Stimulated activated naive CD8-positive, alpha-beta T cell treated with anti-CD3 and anti-CD28 coated beads, Interleukin-15, Interleukin-2, amounts not matched to agents 100 ng/mL and 50 ng/mL, for 24 hours (primary cell): ENCODE data around the gene DUSP10.
A peak's percentile ranks its signal among the peaks of the same experiment; 100 is the strongest.

Source experiments
- H3K27ac Mint-ChIP-seq: one replicate; pipeline ENCODE4 v1.8.0; 2021; ENCODE audit warnings: mild to moderate bottlenecking, mixed read lengths
- H3K27me3 Mint-ChIP-seq: one replicate; pipeline ENCODE4 v1.8.0; 2021; ENCODE audit warnings: mixed read lengths
- H3K36me3 Mint-ChIP-seq: one replicate; pipeline ENCODE4 v1.8.0; 2021; ENCODE audit warnings: low read depth, mixed read lengths
- H3K4me1 Mint-ChIP-seq: one replicate; pipeline ENCODE4 v1.8.0; 2021; ENCODE audit warnings: low read depth, mixed read lengths
- H3K4me3 Mint-ChIP-seq: one replicate; pipeline ENCODE4 v1.8.0; 2021; ENCODE audit warnings: mild to moderate bottlenecking, mixed read lengths
- H3K9me3 Mint-ChIP-seq: one replicate; pipeline ENCODE4 v1.8.0; 2021; ENCODE audit warnings: mixed read lengths

Gene DUSP10

DNA sequence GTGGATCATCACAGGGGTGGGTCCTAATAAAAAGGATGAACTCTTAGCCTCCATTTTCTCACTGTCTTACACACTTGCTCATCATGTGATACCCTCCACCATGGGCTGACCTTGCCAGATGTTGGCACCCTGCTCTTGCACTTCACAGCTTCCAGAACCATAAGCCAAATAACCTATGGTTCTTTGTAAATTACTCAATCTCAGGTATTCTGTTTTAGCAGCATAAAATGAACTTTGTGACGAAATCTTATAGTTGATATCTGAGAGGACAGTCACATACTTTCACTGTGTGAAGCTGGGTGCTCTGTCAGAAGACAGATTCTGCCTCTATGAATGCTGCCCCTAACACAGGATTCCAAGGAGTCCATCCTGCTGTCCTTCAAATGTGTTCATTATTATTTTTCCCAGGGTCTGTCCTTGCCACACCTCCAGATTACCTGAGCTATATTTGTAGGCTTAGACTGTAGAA, 13.8 kb downstream of the DUSP10 start:
- peaks cover 76% of the 10 kb centered on the region for H3K4me1 Mint-ChIP-seq
- no peaks in the 10 kb centered on the region for H3K9me3 Mint-ChIP-seq
- no peaks in the 10 kb centered on the region for H3K27me3 Mint-ChIP-seq
- peak overlapping the region; percentile 51 for H3K27ac Mint-ChIP-seq
- H3K36me3 Mint-ChIP-seq = peaks cover 48% of the 10 kb centered on the region
- no peak overlapping the region for H3K4me3 Mint-ChIP-seq

GRCh38 chr1:221727146-221728036, 14.5 kb downstream of the DUSP10 start:
- Mint-ChIP-seq H3K27me3 (no peaks in the 10 kb centered on the region), H3K4me1 (peaks cover 77% of the 10 kb centered on the region), H3K27ac (peak overlapping the region; percentile 79), H3K4me3 (peak overlapping the region; percentile 70), H3K36me3 (peaks cover 52% of the 10 kb centered on the region), H3K9me3 (no peaks in the 10 kb centered on the region)

- peak overlapping the region; percentile 70 for H3K4me3 Mint-ChIP-seq
- H3K27me3 Mint-ChIP-seq = no peaks in the 10 kb centered on the region
- peaks cover 59% of the 10 kb centered on the region for H3K36me3 Mint-ChIP-seq
- H3K9me3 Mint-ChIP-seq = no peaks in the 10 kb centered on the region
- peaks cover 88% of the 10 kb centered on the region for H3K4me1 Mint-ChIP-seq
- H3K27ac Mint-ChIP-seq = peak overlapping the region; percentile 93
Observed at GRCh38 chr1:221725735-221726672, 15.9 kb downstream of the DUSP10 start.

DNA sequence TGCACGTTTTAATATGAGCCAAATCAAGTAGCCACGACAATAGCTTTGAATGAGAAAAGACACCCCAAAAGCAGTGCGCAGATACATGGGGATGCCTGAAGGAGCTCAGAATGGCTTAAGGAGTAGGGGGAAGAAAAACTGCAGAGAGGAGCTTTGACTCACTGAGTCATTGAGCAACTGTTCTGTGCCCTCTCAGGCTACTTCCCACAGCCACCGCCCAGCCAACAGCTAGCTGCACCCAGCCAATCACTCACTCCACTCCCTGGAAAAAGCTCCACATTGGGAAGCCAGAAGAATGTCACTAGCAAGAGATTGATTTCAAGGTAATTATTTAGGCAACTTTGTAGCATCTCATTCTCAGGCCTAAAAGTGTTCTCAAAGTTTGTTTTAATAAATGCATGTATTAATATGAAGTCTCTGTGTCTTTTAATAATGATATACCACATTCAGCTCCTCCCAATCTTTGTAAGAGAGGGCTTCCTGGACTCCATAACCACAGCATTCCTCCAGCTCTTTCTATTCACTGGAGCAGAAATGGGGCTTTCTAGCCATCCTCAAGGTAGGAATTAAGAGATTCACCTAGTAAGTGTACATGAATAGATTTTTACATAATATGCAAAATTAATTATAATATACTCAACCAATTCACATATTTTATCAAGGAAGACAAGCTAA, 16.8 kb downstream of the DUSP10 start:
- H3K27ac Mint-ChIP-seq = no peak overlapping the region
- H3K27me3 Mint-ChIP-seq = no peaks in the 10 kb centered on the region
- H3K36me3 Mint-ChIP-seq = peaks cover 65% of the 10 kb centered on the region

DNA sequence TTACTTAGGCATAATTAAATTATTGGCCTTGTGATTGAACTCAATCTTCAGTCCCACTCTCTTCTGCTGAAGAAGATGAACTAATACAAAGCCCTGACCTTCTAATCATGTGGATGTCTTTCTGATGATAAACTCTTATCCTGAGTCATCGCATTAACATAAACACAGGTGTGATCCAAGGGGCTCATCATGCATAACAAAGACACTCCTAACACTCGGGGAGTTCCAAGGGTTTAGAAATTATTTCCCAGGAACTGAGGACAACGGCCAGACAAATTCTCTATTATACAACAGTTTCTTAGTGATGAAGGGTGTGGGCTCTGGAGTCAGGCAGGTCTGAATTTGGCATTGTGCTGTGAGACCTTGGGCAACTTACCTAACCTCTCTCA, 18.0 kb downstream of the DUSP10 start:
- peaks cover 76% of the 10 kb centered on the region for H3K4me1 Mint-ChIP-seq
- no peaks in the 10 kb centered on the region for H3K27me3 Mint-ChIP-seq
- H3K36me3 Mint-ChIP-seq = peaks cover 63% of the 10 kb centered on the region
- no peak overlapping the region for H3K4me3 Mint-ChIP-seq
- H3K9me3 Mint-ChIP-seq = no peaks in the 10 kb centered on the region
- H3K27ac Mint-ChIP-seq = no peak overlapping the region

More for the DNA sequence above, 16.8 kb downstream of the DUSP10 start:
- Mint-ChIP-seq H3K9me3 (no peaks in the 10 kb centered on the region), H3K4me1 (peaks cover 87% of the 10 kb centered on the region), H3K4me3 (no peak overlapping the region)

DNA sequence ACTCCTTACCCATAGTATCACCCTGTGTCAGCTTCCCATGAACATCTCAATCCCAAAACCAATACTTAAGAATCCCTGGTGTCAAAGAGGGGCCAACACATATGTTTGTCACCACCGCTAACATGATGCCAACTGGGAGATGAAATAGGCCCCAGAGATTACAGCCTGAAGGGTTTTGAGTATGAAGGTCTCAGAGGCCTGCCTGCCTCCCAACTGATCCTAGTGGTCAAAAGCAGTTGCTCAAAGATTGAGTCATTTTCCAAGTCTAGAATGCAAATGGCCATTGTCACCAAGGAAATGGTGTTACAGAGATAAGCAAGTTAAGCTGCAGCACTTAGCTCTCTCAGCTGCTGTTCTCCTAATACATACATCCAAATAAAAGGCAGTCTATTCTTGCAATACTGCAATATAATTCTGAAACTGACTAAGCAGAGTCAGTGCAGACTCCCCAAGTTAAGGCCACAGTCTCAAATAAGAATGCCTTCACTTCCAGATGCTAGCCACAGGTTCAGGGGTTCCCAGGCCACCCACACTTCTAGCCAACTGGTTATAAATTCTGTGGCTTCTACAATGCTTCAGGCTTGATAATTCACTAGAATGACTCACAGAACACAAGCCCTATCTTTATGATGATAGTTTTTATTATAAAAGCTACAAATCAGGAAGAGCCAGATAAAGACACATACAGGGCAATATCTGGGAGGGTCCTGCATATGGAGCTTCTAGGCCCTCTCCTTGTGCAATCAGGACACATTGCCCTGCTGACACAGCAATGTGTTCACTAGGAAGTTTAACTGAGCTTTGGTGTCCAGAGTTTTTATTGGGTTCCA, 18.7 kb downstream of the DUSP10 start:
- Mint-ChIP-seq H3K27me3 (no peaks in the 10 kb centered on the region), H3K36me3 (peaks cover 57% of the 10 kb centered on the region), H3K9me3 (no peaks in the 10 kb centered on the region), H3K27ac (peak overlapping the region; percentile 50), H3K4me3 (no peak overlapping the region), H3K4me1 (peaks cover 70% of the 10 kb centered on the region)

- Mint-ChIP-seq H3K27ac (peak overlapping the region; percentile 50), H3K4me1 (peaks cover 62% of the 10 kb centered on the region), H3K4me3 (no peak overlapping the region), H3K9me3 (no peaks in the 10 kb centered on the region), H3K27me3 (no peaks in the 10 kb centered on the region), H3K36me3 (peaks cover 52% of the 10 kb centered on the region)
Observed at GRCh38 chr1:221722254-221723017, 19.5 kb downstream of the DUSP10 start.

DNA sequence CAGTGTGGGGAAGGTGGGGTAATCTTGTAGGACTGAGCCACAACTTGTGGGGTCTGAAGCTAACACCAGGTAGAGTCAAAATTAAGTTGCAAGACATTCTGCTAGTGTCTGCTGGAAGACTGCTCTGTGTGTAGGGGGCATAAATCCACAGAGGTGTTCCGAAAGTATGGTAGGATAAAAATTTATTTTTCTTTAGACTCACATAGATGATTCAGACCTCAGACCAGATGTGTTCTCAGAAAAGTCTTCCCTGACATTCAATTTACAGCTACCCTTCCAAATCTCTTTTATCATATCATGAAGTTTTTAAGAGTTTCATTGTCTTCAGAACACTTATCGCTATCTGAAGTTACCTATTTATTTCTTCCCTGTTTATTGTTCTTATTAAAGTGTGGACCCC, 21.3 kb downstream of the DUSP10 start:
- no peaks in the 10 kb centered on the region for H3K27me3 Mint-ChIP-seq
- peaks cover 58% of the 10 kb centered on the region for H3K4me1 Mint-ChIP-seq
- no peaks in the 10 kb centered on the region for H3K9me3 Mint-ChIP-seq
- peaks cover 51% of the 10 kb centered on the region for H3K36me3 Mint-ChIP-seq
- no peak overlapping the region for H3K27ac Mint-ChIP-seq
- H3K4me3 Mint-ChIP-seq = no peak overlapping the region

GRCh38 chr1:221719987-221720386, 21.9 kb downstream of the DUSP10 start:
- Mint-ChIP-seq H3K27me3 (no peaks in the 10 kb centered on the region), H3K9me3 (no peaks in the 10 kb centered on the region), H3K36me3 (peaks cover 52% of the 10 kb centered on the region), H3K4me3 (no peak overlapping the region), H3K4me1 (peaks cover 60% of the 10 kb centered on the region), H3K27ac (no peak overlapping the region)

DNA sequence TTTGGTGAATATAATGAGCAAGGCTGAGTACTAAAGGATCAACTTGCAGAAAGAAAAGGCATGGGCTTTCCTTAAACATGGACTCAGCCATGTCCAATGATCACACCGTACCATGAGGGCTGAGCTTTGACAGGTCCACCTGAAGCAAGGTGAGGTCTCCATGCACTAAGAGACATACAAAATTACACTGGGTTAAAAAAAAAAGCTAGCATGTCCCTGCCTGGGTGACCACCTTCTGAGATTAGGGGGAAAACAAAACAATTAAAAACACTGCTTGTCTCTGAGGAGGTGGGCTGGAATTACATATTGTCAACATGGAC, 22.7 kb downstream of the DUSP10 start:
- Mint-ChIP-seq H3K4me1 (peaks cover 61% of the 10 kb centered on the region), H3K27me3 (no peaks in the 10 kb centered on the region), H3K9me3 (peaks cover 2% of the 10 kb centered on the region), H3K4me3 (no peak overlapping the region), H3K27ac (no peak overlapping the region), H3K36me3 (peaks cover 54% of the 10 kb centered on the region)

GRCh38 chr1:221718381-221719277, 23.3 kb downstream of the DUSP10 start:
- peaks cover 62% of the 10 kb centered on the region for H3K4me1 Mint-ChIP-seq
- peaks cover 4% of the 10 kb centered on the region for H3K9me3 Mint-ChIP-seq
- no peak overlapping the region for H3K4me3 Mint-ChIP-seq
- no peaks in the 10 kb centered on the region for H3K27me3 Mint-ChIP-seq
- no peak overlapping the region for H3K27ac Mint-ChIP-seq
- H3K36me3 Mint-ChIP-seq = peaks cover 53% of the 10 kb centered on the region

- Mint-ChIP-seq H3K36me3 (peaks cover 47% of the 10 kb centered on the region), H3K4me3 (no peak overlapping the region), H3K27me3 (no peaks in the 10 kb centered on the region), H3K27ac (no peak overlapping the region), H3K4me1 (peaks cover 62% of the 10 kb centered on the region), H3K9me3 (peaks cover 4% of the 10 kb centered on the region)
Observed at GRCh38 chr1:221717485-221717853, 24.4 kb downstream of the DUSP10 start.
